SK-N-MC (cell line): ENCODE data around the gene RIF1.

Experiments used
- EZH2 ChIP-seq: fragments of 200-600 bp; sonication (generic); IDR thresholded peaks from one replicate; pipeline ENCODE4 v1.6.1; 2017; ENCODE audit warnings: antibody characterized with exemption
- POLR2AphosphoS5 ChIP-seq: IDR thresholded peaks from 2 replicates; pipeline ENCODE4 v1.6.1; 2012; ENCODE audit warnings: mild to moderate bottlenecking, low read depth, low read length, borderline replicate concordance

GRCh38 chr2:151407281-151407680 lies 2.4 kb upstream of the RIF1 start:
- TF ChIP-seq POLR2AphosphoS5, result no peak
- no peak for TF ChIP-seq EZH2
